Activated T-cell treated with anti-CD3 and anti-CD28 coated beads, Interleukin-2, amount 50 U/mL, for 72 hours (primary cell): ENCODE data around the gene ATAD3C. TPM values are rescaled to one million over a fixed set of nuclear protein-coding genes. Genes with fewer than 3 reads are reported as not detected.
"Not testable (repeated sequence)": the region's sequence is repeated elsewhere in the genome, so short reads cannot be mapped to it uniquely, and the experiment has no call there.

Source experiments
- ATAC-seq, 2 donors: fragments of 150-1000 bp; cut with Tn5 transposase; replicated peaks in 1 of 2; 2 replicates each; pipeline ENCODE4 v1.10.0; 2021; ENCODE audit warnings: moderate library complexity in 2 of 2, mild to moderate bottlenecking in 1 of 2
- DNase-seq, 2 donors: peaks; one replicate each; pipeline ENCODE4 v3.0.0; 2021 to 2022; ENCODE audit warnings: mixed read lengths in 1 of 2
- H3K27ac Mint-ChIP-seq: one replicate; pipeline ENCODE4 v1.8.0; 2022; ENCODE audit warnings: mild to moderate bottlenecking, moderate library complexity, mixed read lengths
- H3K27me3 Mint-ChIP-seq: one replicate; pipeline ENCODE4 v1.8.0; 2022; ENCODE audit warnings: low read depth, mixed read lengths
- H3K36me3 Mint-ChIP-seq, 2 donors: one replicate each; pipeline ENCODE4 v1.8.0; 2022; ENCODE audit warnings: mixed read lengths in 2 of 2, mild to moderate bottlenecking in 1 of 2; ENCODE audit not compliant: insufficient read depth in 2 of 2
- H3K4me1 Mint-ChIP-seq: one replicate; pipeline ENCODE4 v1.8.0; 2022; ENCODE audit warnings: low read depth, mixed read lengths
- H3K4me3 Mint-ChIP-seq, 2 donors: one replicate each; pipeline ENCODE4 v1.8.0; 2022; ENCODE audit warnings: mild to moderate bottlenecking in 2 of 2, mixed read lengths in 2 of 2, moderate library complexity in 2 of 2
- H3K9me3 Mint-ChIP-seq, 2 donors: one replicate each; pipeline ENCODE4 v1.8.0; 2022; ENCODE audit warnings: mixed read lengths in 2 of 2
- total RNA-seq, 2 donors: library from RNA; stranded (reverse); gene quantifications; one replicate each; pipeline ENCODE4 v1.2.3, GENCODE V29; 2022

The ATAD3C gene
- total RNA-seq, 2 donors from 2014 or later = 2.8 to 3.7 TPM

- no peak for DNase-seq
- Mint-ChIP-seq H3K36me3 (no peaks in the 10 kb centered on the region), H3K4me1 (no peaks in the 10 kb centered on the region), H3K27ac (no peak overlapping the region), H3K9me3 (no peaks in the 10 kb centered on the region), H3K27me3 (no peaks in the 10 kb centered on the region), H3K4me3 (no peak overlapping the region)
- ATAC-seq = no peak
Observed at GRCh38 chr1:1452882-1453281, 3.4 kb downstream of the ATAD3C start.

GRCh38 chr1:1454286-1455056, 5.0 kb downstream of the ATAD3C start:
- H3K27ac Mint-ChIP-seq, H3K9me3 Mint-ChIP-seq, H3K36me3 Mint-ChIP-seq, H3K27me3 Mint-ChIP-seq, H3K4me1 Mint-ChIP-seq, H3K4me3 Mint-ChIP-seq, ATAC-seq, DNase-seq: not testable (repeated sequence)

GRCh38 chr1:1455366-1455884, 5.9 kb downstream of the ATAD3C start:
- H3K27ac Mint-ChIP-seq = no peak overlapping the region
- DNase-seq (no peak), ATAC-seq (no peak)
- H3K9me3 Mint-ChIP-seq = no peaks in the 10 kb centered on the region
- H3K27me3 Mint-ChIP-seq = no peaks in the 10 kb centered on the region
- no peaks in the 10 kb centered on the region for H3K4me1 Mint-ChIP-seq
- H3K4me3 Mint-ChIP-seq = no peak overlapping the region
- no peaks in the 10 kb centered on the region for H3K36me3 Mint-ChIP-seq

GRCh38 chr1:1455934-1456333, 6.4 kb downstream of the ATAD3C start:
- H3K27ac Mint-ChIP-seq, ATAC-seq, H3K9me3 Mint-ChIP-seq: not testable (repeated sequence)

GRCh38 chr1:1456683-1457255, 7.3 kb downstream of the ATAD3C start:
- not testable (repeated sequence) for H3K9me3 Mint-ChIP-seq, H3K27me3 Mint-ChIP-seq, ATAC-seq, H3K27ac Mint-ChIP-seq, H3K4me3 Mint-ChIP-seq, H3K36me3 Mint-ChIP-seq, DNase-seq, H3K4me1 Mint-ChIP-seq

More at GRCh38 chr1:1455934-1456333, 6.4 kb downstream of the ATAD3C start:
- not testable (repeated sequence) for DNase-seq, H3K36me3 Mint-ChIP-seq, H3K4me1 Mint-ChIP-seq, H3K4me3 Mint-ChIP-seq, H3K27me3 Mint-ChIP-seq

- H3K27me3 Mint-ChIP-seq, H3K4me1 Mint-ChIP-seq, H3K36me3 Mint-ChIP-seq, H3K9me3 Mint-ChIP-seq, H3K27ac Mint-ChIP-seq, ATAC-seq, H3K4me3 Mint-ChIP-seq, DNase-seq: not testable (repeated sequence)
Observed at GRCh38 chr1:1459156-1459555, 9.7 kb downstream of the ATAD3C start.

GRCh38 chr1:1459711-1460110, 10.2 kb downstream of the ATAD3C start:
- ATAC-seq, H3K27ac Mint-ChIP-seq, H3K4me1 Mint-ChIP-seq, H3K36me3 Mint-ChIP-seq, H3K9me3 Mint-ChIP-seq, H3K27me3 Mint-ChIP-seq, DNase-seq, H3K4me3 Mint-ChIP-seq: not testable (repeated sequence)

GRCh38 chr1:1460540-1461130, 11.1 kb downstream of the ATAD3C start:
- Mint-ChIP-seq H3K27me3 (no peaks in the 10 kb centered on the region), H3K27ac (no peak overlapping the region), H3K9me3 (no peaks in the 10 kb centered on the region), H3K36me3 (no peaks in the 10 kb centered on the region), H3K4me3 (no peak overlapping the region), H3K4me1 (no peaks in the 10 kb centered on the region)
- DNase-seq (no peak), ATAC-seq (no peak)

GRCh38 chr1:1461721-1462317, 12.3 kb downstream of the ATAD3C start:
- H3K27me3 Mint-ChIP-seq = no peaks in the 10 kb centered on the region
- H3K27ac Mint-ChIP-seq = no peak overlapping the region

GRCh38 chr1:1462318-1462966, 13.0 kb downstream of the ATAD3C start:
- H3K27ac Mint-ChIP-seq = no peak overlapping the region
- no peaks in the 10 kb centered on the region for H3K4me1 Mint-ChIP-seq
- DNase-seq (peak; percentile 14 to 22), ATAC-seq (peak; percentile 77)
- peak overlapping the region; percentile 45 to 67 for H3K4me3 Mint-ChIP-seq
- H3K27me3 Mint-ChIP-seq = no peaks in the 10 kb centered on the region
- H3K36me3 Mint-ChIP-seq = no peaks in the 10 kb centered on the region
- H3K9me3 Mint-ChIP-seq = no peaks in the 10 kb centered on the region

More at GRCh38 chr1:1461721-1462317, 12.3 kb downstream of the ATAD3C start:
- Mint-ChIP-seq H3K4me3 (peak overlapping the region in 1 of 2 donors; percentile 67), H3K4me1 (no peaks in the 10 kb centered on the region), H3K9me3 (no peaks in the 10 kb centered on the region), H3K36me3 (no peaks in the 10 kb centered on the region)
- ATAC-seq = no peak
- no peak for DNase-seq

GRCh38 chr1:1463312-1463711, 13.8 kb downstream of the ATAD3C start:
- Mint-ChIP-seq H3K4me3 (no peak overlapping the region), H3K36me3 (no peaks in the 10 kb centered on the region), H3K4me1 (no peaks in the 10 kb centered on the region), H3K27ac (no peak overlapping the region), H3K9me3 (no peaks in the 10 kb centered on the region), H3K27me3 (no peaks in the 10 kb centered on the region)
- DNase-seq (no peak), ATAC-seq (no peak)

- not testable (repeated sequence) for ATAC-seq, H3K36me3 Mint-ChIP-seq, H3K27me3 Mint-ChIP-seq, H3K27ac Mint-ChIP-seq, H3K4me3 Mint-ChIP-seq, DNase-seq, H3K9me3 Mint-ChIP-seq
- H3K4me1 Mint-ChIP-seq = peaks cover 27% of the 10 kb centered on the region
Observed at GRCh38 chr1:1468196-1468985, 18.9 kb downstream of the ATAD3C start.
